Activated CD8-positive, alpha-beta T cell treated with anti-CD3 and anti-CD28 coated beads for 36 hours (primary cell): ENCODE data around the gene TXNDC12. TPM values are rescaled to one million over a fixed set of nuclear protein-coding genes. Genes with fewer than 3 reads are reported as not detected.
"Not testable (repeated sequence)": the region's sequence is repeated elsewhere in the genome, so short reads cannot be mapped to it uniquely, and the experiment has no call there.

Experiments
- ATAC-seq: fragments of 200-7000 bp; cut with Tn5 transposase; one replicate; pipeline ENCODE4 v1.10.0; 2021; ENCODE audit warnings: mild to moderate bottlenecking, moderate library complexity
- CTCF ChIA-PET: fragments of 350-600 bp; sonication (Branson Sonifier 250); formaldehyde crosslinking; loops from one replicate; lab custom pipeline; 2021; ENCODE audit warnings: antibody characterized with exemption; lab: Charles Lee
- POLR2A ChIA-PET: fragments of 350-600 bp; sonication (Branson Sonifier 250); formaldehyde crosslinking; loops from one replicate; lab custom pipeline; 2021; ENCODE audit warnings: antibody characterized with exemption; lab: Charles Lee
- DNase-seq: peaks from one replicate; pipeline ENCODE4 v3.0.0-alpha.2; 2020
- H3K27ac Mint-ChIP-seq: one replicate; pipeline ENCODE4 v1.8.0; 2021; ENCODE audit warnings: mild to moderate bottlenecking, mixed read lengths
- H3K27me3 Mint-ChIP-seq: one replicate; pipeline ENCODE4 v1.8.0; 2021; ENCODE audit warnings: mixed read lengths
- H3K36me3 Mint-ChIP-seq: one replicate; pipeline ENCODE4 v1.8.0; 2021; ENCODE audit warnings: low read depth, mixed read lengths
- H3K4me1 Mint-ChIP-seq: one replicate; pipeline ENCODE4 v1.8.0; 2021; ENCODE audit warnings: low read depth, mixed read lengths
- H3K4me3 Mint-ChIP-seq: one replicate; pipeline ENCODE4 v1.8.0; 2021; ENCODE audit warnings: mild to moderate bottlenecking, moderate library complexity, mixed read lengths
- H3K9me3 Mint-ChIP-seq: one replicate; pipeline ENCODE4 v1.8.0; 2021; ENCODE audit warnings: mixed read lengths
- intact Hi-C: fragments of 100-400 bp; cut with micrococcal nuclease; formaldehyde crosslinking; loops from one replicate; pipeline ENCODE4 v1.10.0; 2022
- total RNA-seq, 2 experiments: library from RNA; stranded (reverse); gene quantifications; one replicate each; pipeline ENCODE4 v1.2.3, GENCODE V29; 2021
- TF ChIP-seq, protein P1 (sequence below): fragments of 200-600 bp; IDR thresholded peaks from one replicate; pipeline ENCODE4 v1.8.0; 2022; ENCODE audit warnings: antibody characterized with exemption, mild to moderate bottlenecking

Gene TXNDC12
- total RNA-seq, 2 experiments from 2014 or later = 24.3 to 34.7 TPM

DNA sequence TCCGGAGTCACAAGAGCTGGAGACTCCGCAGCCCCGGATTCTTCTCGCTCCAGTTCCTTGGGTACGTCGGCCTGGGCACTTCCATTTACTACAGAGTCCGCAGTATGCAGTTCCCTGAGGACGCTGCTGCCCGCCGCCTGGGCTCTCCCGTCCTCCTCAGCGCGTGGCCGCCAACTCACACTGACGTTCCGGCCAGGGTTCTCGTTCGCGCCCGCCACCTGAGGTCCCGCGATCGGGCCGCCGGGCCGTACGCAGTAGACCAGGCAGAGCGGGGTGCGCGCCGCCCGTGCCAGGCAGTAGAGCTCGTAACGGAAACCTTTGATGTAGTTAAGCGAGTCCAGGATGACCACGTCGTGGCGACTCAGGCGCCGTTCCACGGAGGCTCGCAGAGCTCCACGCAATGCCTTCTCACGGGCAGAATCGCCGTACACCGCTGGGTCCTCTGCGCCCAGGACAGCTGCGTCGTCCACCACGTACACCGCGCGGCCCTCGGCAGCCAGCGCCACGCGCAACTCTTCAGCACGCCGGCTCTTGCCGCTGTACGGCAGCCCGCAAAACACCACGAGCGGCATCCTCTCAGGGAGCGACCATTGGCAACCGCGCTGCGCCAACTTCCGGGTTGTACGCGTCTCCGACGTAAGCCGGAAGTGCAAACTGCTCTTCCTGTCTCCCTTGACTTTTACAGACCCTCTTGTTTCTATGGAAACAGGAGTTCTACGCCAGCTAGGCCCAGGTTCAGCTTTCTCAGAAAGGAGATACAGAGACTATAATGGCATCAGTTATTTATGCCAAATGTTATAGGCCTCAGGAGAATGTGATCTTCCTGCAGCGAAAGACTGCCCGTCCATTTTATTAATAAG is 21.6 kb downstream of the TXNDC12 start, which contains the start of gene KTI12:
TSS of gene KTI12 (minus strand) at position 621 of the 860 bp plus-strand sequence. CDS start at position 572, 49 bp downstream.
- Mint-ChIP-seq H3K4me3 (peak within 1 kb of the TSS; percentile 91), H3K27me3 (no peaks in the 10 kb centered on the region), H3K9me3 (no peaks in the 10 kb centered on the region), H3K36me3 (peaks cover 37% of the 10 kb centered on the region), H3K4me1 (peaks cover 27% of the 10 kb centered on the region), H3K27ac (peak within 1 kb of the TSS; percentile 94)
- ChIA-PET CTCF (interaction anchor here (0.8 to 2.0 kb wide), 2 partner anchors 20 to 136 kb away, joined by 3 to 4 read pairs; no protein-coding TSS in a partner anchor), POLR2A (interaction anchor here (0.6 to 3.8 kb wide), 11 partner anchors 10 to 171 kb away, joined by 3 to 24 read pairs (median 4); partner anchors contain the start of genes BTF3L4, TXNDC12 and ZFYVE9)
- ATAC-seq = peak; percentile 96
- peak; percentile 93 for DNase-seq
- TF ChIP-seq, protein P1, sequence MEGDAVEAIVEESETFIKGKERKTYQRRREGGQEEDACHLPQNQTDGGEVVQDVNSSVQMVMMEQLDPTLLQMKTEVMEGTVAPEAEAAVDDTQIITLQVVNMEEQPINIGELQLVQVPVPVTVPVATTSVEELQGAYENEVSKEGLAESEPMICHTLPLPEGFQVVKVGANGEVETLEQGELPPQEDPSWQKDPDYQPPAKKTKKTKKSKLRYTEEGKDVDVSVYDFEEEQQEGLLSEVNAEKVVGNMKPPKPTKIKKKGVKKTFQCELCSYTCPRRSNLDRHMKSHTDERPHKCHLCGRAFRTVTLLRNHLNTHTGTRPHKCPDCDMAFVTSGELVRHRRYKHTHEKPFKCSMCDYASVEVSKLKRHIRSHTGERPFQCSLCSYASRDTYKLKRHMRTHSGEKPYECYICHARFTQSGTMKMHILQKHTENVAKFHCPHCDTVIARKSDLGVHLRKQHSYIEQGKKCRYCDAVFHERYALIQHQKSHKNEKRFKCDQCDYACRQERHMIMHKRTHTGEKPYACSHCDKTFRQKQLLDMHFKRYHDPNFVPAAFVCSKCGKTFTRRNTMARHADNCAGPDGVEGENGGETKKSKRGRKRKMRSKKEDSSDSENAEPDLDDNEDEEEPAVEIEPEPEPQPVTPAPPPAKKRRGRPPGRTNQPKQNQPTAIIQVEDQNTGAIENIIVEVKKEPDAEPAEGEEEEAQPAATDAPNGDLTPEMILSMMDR = no peak
- intact Hi-C loops = no loop called here

DNA sequence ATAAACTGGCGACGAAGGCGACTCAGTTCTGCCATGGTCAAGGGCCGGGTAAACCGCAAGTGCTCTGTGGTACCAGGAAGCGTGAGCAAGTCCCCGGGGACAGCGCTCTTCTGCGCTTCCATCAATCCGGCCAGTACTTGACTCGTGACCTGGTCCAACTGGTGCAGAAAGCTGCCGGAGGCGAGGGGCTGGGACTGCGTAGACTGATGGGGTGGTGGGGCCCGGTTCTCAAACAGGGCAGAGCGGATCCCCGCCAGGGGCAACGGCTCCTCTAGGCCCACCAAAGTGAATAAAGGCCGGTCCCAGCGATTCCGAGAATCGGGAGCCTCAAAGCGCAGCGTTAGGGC is 22.2 kb downstream of the TXNDC12 start:
- Mint-ChIP-seq H3K9me3 (no peaks in the 10 kb centered on the region), H3K4me3 (peak overlapping the region; percentile 91), H3K4me1 (peaks cover 27% of the 10 kb centered on the region), H3K27me3 (no peaks in the 10 kb centered on the region), H3K27ac (peak overlapping the region; percentile 94), H3K36me3 (peaks cover 37% of the 10 kb centered on the region)
- peak; percentile 23 for DNase-seq
- TF ChIP-seq, protein P1 = no peak
- ChIA-PET CTCF (interaction anchor here (2.0 kb wide), 1 partner anchor 136 kb away, joined by 4 read pairs; no protein-coding TSS in a partner anchor), POLR2A (interaction anchor here (0.9 to 3.8 kb wide), 9 partner anchors 9 to 171 kb away, joined by 3 to 24 read pairs (median 4); partner anchors contain the start of genes BTF3L4, TXNDC12 and ZFYVE9)
- no peak for ATAC-seq
- intact Hi-C loops = no loop called here

DNA sequence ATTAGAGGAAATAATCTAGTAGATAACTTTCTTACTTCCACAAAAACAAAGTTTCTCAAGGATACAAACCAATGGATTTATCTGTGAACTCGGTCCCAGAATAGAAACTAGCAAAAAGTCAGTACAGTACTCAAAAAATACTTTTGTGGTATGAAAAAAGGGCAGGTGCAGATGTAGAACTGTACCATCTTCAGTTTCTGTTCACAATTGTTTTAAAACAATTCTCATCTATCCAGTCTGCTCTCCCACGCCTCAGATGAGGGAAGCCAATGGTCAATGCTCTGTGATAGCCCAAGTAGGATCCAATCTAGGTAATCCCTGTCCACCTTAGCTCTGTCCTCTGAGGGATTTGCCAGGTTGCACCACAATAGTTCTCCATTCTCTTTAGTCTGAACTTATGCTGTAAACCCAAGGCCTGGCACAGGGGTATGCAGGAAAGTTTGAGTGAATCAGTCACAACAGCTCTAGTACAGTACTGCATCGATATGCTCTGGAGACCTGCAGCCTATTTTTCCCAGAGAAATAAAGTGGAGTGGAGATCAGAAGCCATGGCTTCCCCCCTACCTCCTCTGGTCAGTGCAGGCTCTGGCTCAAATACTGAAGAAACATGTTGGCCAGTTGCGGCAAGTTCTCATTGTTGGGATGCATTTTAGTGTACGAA is 22.7 kb downstream of the TXNDC12 start:
- peak overlapping the region; percentile 94 for H3K27ac Mint-ChIP-seq
- no peaks in the 10 kb centered on the region for H3K27me3 Mint-ChIP-seq
- H3K4me1 Mint-ChIP-seq = peaks cover 27% of the 10 kb centered on the region
- ATAC-seq (no peak), DNase-seq (peak; percentile 14)
- TF ChIP-seq, protein P1 = no peak
- no peaks in the 10 kb centered on the region for H3K9me3 Mint-ChIP-seq
- peaks cover 37% of the 10 kb centered on the region for H3K36me3 Mint-ChIP-seq
- CTCF ChIA-PET = no interaction called here
- H3K4me3 Mint-ChIP-seq = peak overlapping the region; percentile 91
- intact Hi-C loops = no loop called here
- POLR2A ChIA-PET = interaction anchor here (0.9 to 3.8 kb wide), 5 partner anchors 9 to 170 kb away, joined by 3 to 24 read pairs (median 4); partner anchors contain the start of genes BTF3L4 and TXNDC12

DNA sequence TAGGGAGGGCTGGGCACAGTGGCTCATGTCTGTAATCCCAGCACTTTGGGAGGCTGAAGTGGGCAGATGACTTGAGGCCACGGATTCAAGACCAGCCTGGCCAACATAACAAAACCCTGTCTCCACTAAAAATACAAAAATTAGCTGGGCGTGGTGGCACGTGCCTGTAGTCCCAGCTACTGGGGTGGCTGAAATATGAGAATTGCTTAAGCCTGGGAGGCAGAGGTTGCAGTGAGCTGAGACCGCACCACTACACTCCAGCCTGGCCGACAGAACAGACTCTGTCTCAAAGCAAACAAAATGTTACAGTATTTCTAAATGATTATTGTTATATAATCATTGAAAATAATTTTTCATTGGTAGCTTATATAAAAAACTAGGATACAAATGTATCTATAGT is 26.2 kb downstream of the TXNDC12 start:
- Mint-ChIP-seq H3K36me3 (peaks cover 46% of the 10 kb centered on the region), H3K4me1 (peaks cover 23% of the 10 kb centered on the region)
- POLR2A ChIA-PET, ATAC-seq, H3K27me3 Mint-ChIP-seq, H3K4me3 Mint-ChIP-seq, H3K27ac Mint-ChIP-seq, intact Hi-C loops, H3K9me3 Mint-ChIP-seq, DNase-seq: not testable (repeated sequence)
- CTCF ChIA-PET = interaction anchor here (1.0 to 1.3 kb wide), 2 partner anchors 28 to 132 kb away, joined by 3 to 4 read pairs; partner anchors contain the start of gene BTF3L4

DNA sequence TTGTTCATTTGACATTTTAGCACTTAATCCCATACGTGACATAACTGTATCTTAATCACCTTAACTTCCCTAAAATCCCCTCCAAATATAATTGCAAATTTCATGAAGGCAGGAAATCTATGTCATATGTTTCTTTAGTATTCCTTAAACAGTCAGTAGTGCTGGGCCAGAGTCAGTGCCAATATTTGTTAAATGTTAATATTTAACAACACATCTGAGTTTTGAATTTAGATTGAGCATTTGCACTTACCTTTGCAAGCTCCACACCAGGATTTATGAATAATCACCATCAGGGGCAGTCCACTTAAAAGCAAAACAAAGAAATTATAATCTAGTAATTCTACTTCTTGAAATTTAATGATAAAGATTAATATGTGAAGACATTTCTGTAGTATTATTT is 26.7 kb downstream of the TXNDC12 start:
- ATAC-seq (no peak), DNase-seq (no peak)
- Mint-ChIP-seq H3K4me3 (no peak overlapping the region), H3K27ac (no peak overlapping the region), H3K27me3 (no peaks in the 10 kb centered on the region), H3K4me1 (peaks cover 20% of the 10 kb centered on the region), H3K36me3 (peaks cover 44% of the 10 kb centered on the region), H3K9me3 (no peaks in the 10 kb centered on the region)
- intact Hi-C loops = no loop called here
- ChIA-PET CTCF (no interaction called here), POLR2A (no interaction called here)
- TF ChIP-seq, protein P1 = no peak
